Fibroblast of mammary gland (primary cell): ENCODE measurements around the gene BTG2.

Experiments used
- DNase-seq: peaks from one replicate; pipeline ENCODE4 v3.0.0-alpha.2; 2010; ENCODE audit warnings: low read depth
- H3K4me3 ChIP-seq: 2 replicates; pipeline ENCODE4 v1.5.1; 2011; ENCODE audit warnings: low read depth, mild to moderate bottlenecking, low read length, moderate library complexity; ENCODE audit not compliant: control insufficient read depth
- CTCF ChIP-seq: conservative IDR thresholded peaks from 2 replicates; pipeline ENCODE4 v1.5.1; 2011; ENCODE audit warnings: low read depth, low read length, inconsistent platforms; ENCODE audit not compliant: control insufficient read depth, insufficient read depth

Gene BTG2

GRCh38 chr1:203321273-203322052, 16.1 kb downstream of the BTG2 start:
- no peak for TF ChIP-seq CTCF
- no peak for DNase-seq
- no peak overlapping the region for H3K4me3 ChIP-seq

GRCh38 chr1:203322500-203323179, 17.3 kb downstream of the BTG2 start:
- H3K4me3 ChIP-seq, result no peak overlapping the region
- no peak for DNase-seq
- TF ChIP-seq CTCF, result no peak

- TF ChIP-seq CTCF, result no peak
- no peak for DNase-seq
- no peak overlapping the region for H3K4me3 ChIP-seq
These were observed 18.3 kb downstream of the BTG2 start for GRCh38 chr1:203323587-203323986.

GRCh38 chr1:203324105-203325025, 19.0 kb downstream of the BTG2 start:
- no peak overlapping the region for H3K4me3 ChIP-seq
- TF ChIP-seq CTCF, result no peak
- no peak for DNase-seq

GRCh38 chr1:203325026-203325417, 19.7 kb downstream of the BTG2 start:
- DNase-seq, result no peak
- no peak overlapping the region for H3K4me3 ChIP-seq

More at GRCh38 chr1:203325026-203325417, 19.7 kb downstream of the BTG2 start:
- TF ChIP-seq CTCF, result no peak
